Measurements from ENCODE around the gene DACH2. TPM values are rescaled to one million over a fixed set of nuclear protein-coding genes. Genes with fewer than 3 reads are reported as not detected.

DACH2 gene
- total and polyA plus RNA-seq, 9 of the 15 experiments (the other 6 are each of a cell fraction or from before 2014, with no cell fraction given): not detected

- TF ChIP-seq MGA (IDR thresholded peaks at IDR 0.05): no peak
- TF ChIP-seq ZBTB49 (CRISPR knock-in tag; IDR thresholded peaks at IDR 0.05; ENCODE audit: borderline replicate concordance): no peak
- TF ChIP-seq HDAC3 (IDR thresholded peaks at IDR 0.05; ENCODE audit: borderline replicate concordance, partially characterized antibody): no peak
- no peak for TF ChIP-seq TCF15 (CRISPR knock-in tag; IDR thresholded peaks at IDR 0.05)
Observed at GRCh38 chrX:86103061-86103460, 45.2 kb upstream of the DACH2 start (continued).

Data from K562 (cell line).